Esophagus squamous epithelium (tissue), 4 donors: Measurements from ENCODE around the gene CHCHD10.

Experiments used
- CTCF ChIP-seq, 6 experiments: fragments of 450-650 bp in 4 of 6; fragments of 200-600 bp in 2 of 6; sonication (generic) in 2 of 6; IDR thresholded peaks; one replicate each; pipeline ENCODE4 v1.5.1; 2016 to 2019; ENCODE audit warnings: antibody characterized with exemption in 6 of 6, mild to moderate bottlenecking in 4 of 6, moderate library complexity in 4 of 6
- POLR2A ChIP-seq, 4 donors: fragments of 450-650 bp; IDR thresholded peaks; one replicate each; pipeline ENCODE4 v1.6.1; 2017; ENCODE audit warnings: antibody characterized with exemption in 4 of 4, mild to moderate bottlenecking in 4 of 4, moderate library complexity in 3 of 4

DNA sequence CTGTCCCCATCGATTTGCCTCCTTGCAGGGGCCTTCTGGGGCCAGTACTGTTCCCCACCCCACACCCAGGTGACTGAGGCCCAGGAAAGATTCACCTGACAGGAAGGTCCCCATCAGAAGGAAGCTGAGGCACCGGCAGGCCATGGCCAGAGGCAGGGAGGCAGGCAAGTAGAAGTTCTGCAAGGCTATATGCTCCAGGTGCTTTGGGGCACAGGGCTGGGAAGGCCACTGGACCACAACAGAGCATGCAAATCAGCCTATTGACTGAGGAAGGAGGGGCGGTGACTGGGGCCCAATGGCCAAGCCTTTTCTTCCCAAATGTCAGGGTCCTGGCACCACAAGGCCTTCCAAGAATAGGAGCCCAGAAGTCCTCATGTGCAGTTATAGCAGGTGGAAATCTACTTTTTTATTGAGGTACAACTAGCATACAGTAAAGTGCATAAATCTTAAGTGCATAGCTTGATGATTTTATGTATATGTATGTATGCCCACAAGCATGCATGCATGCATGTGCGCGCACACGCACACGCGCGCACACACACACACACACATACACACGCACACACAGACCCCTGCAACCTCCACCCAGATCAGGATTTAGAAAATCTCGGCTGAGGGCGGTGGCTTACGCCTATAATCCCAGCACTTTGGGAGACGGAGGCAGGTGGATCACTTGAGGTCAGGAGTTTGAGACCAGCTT lies 13.4 kb downstream of the CHCHD10 start, which contains the start of gene VPREB3:
- TF ChIP-seq CTCF (IDR thresholded peaks at IDR 0.05), result no peak
- no peak for TF ChIP-seq POLR2A (IDR thresholded peaks at IDR 0.05)
